Right atrium auricular region (tissue), 2 donors: ENCODE results near the gene LIF. TPM values are rescaled to one million over a fixed set of nuclear protein-coding genes. Genes with fewer than 3 reads are reported as not detected.

ENCODE experiments used
- DNase-seq: peaks from one replicate; pipeline ENCODE4 v3.0.0-alpha.2; 2019; ENCODE audit warnings: low spot score
- H3K27ac ChIP-seq, 2 donors: fragments of 200-600 bp; sonication (generic); 1 replicate in 1 of 2; 2 replicates in 1 of 2; pipeline ENCODE4 v1.5.1; 2016 to 2019
- H3K27me3 ChIP-seq, 2 donors: fragments of 200-600 bp; sonication (generic); one replicate each; pipeline versions ENCODE4 v1.5.1 to v1.6.0; 2017 to 2019
- H3K36me3 ChIP-seq: fragments of 200-600 bp; sonication (generic); one replicate; pipeline ENCODE4 v1.5.1; 2016
- H3K4me1 ChIP-seq, 2 donors: fragments of 200-600 bp; sonication (generic); one replicate each; pipeline versions ENCODE4 v1.5.1 to v1.6.0; 2017 to 2019
- H3K4me3 ChIP-seq, 2 donors: fragments of 200-600 bp; sonication (generic); 1 replicate in 1 of 2; 2 replicates in 1 of 2; pipeline ENCODE4 v1.5.1; 2017 to 2019; ENCODE audit warnings: mild to moderate bottlenecking in 1 of 2, moderate library complexity in 1 of 2
- H3K9me3 ChIP-seq, 2 donors: fragments of 200-600 bp; sonication (generic); one replicate each; pipeline ENCODE4 v1.5.1; 2019
- total RNA-seq, 2 donors: library from RNA; depleted of rRNA; stranded (reverse); fragments of >200 nt; gene quantifications; one replicate each; pipeline ENCODE4 v1.1.0, GENCODE V29; 2016
- TF ChIP-seq, protein P1 (sequence below), 2 donors: fragments of 200-600 bp; sonication (generic); IDR thresholded peaks; one replicate each; pipeline ENCODE4 v1.5.1; 2019; ENCODE audit warnings: antibody characterized with exemption in 2 of 2

The LIF gene
- total RNA-seq, 2 donors from 2014 or later, result 0.79 to 8.9 TPM

DNA sequence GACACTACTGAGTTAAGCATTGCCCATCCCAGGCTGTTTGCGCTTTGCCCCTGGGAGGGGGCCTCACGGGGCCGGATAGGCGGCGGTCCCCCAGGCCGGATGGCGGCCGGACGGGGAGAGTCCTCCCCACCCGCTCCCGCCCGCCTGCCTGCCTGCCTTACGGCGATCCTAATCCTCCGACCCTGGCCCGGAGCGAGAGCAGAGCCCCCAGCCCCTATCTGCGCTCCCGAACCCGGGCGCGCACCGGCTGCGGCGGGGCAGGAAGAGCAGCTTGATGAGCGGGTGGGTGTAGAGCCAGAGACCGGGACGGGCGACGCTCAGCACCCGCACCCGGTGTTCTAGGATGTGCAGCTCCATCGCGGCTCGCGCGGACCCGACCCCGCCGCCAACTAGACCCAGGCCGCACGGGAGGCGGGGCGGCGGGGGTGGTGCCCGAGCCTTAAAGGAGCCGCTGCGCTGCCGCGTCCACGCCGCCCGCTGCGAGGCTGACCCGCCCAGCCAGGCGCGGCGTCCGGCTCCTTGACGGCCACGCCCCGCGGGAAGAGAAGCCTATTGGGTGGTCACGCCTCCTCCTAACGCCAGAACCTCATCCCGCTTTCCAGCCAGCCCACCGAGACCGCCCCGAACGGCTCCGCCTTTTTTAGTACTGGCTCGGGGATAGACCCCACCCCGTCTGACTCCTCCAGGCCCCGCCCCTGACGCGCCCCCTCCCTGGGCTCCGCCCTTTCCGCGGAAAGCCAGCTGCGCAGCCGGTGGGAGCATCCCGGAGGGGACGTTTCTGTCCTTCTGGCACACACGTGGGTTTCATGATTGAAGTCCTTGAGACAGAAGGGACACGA, 42.8 kb upstream of the LIF start, which contains the start of gene CASTOR1:
CASTOR1 (minus strand) TSS at position 365 of the 839 bp plus-strand sequence; CDS start at position 357, 8 bp downstream.
- peaks cover 0 to 50% of the 10 kb centered on the region in 2 donors for H3K4me1 ChIP-seq
- DNase-seq, result peak; percentile 99

GRCh38 chr22:30288419-30289140, 42.0 kb upstream of the LIF start:
- no peak for DNase-seq
- Histone ChIP-seq H3K9me3 (no peaks in the 10 kb centered on the region), H3K27me3 (no peaks in the 10 kb centered on the region), H3K27ac (peak overlapping the region; percentile 93 to 95), H3K4me3 (peak overlapping the region; percentile 94 to 98), H3K36me3 (peaks cover 18% of the 10 kb centered on the region), H3K4me1 (peaks cover 0 to 50% of the 10 kb centered on the region in 2 donors)
- TF ChIP-seq, protein P1, sequence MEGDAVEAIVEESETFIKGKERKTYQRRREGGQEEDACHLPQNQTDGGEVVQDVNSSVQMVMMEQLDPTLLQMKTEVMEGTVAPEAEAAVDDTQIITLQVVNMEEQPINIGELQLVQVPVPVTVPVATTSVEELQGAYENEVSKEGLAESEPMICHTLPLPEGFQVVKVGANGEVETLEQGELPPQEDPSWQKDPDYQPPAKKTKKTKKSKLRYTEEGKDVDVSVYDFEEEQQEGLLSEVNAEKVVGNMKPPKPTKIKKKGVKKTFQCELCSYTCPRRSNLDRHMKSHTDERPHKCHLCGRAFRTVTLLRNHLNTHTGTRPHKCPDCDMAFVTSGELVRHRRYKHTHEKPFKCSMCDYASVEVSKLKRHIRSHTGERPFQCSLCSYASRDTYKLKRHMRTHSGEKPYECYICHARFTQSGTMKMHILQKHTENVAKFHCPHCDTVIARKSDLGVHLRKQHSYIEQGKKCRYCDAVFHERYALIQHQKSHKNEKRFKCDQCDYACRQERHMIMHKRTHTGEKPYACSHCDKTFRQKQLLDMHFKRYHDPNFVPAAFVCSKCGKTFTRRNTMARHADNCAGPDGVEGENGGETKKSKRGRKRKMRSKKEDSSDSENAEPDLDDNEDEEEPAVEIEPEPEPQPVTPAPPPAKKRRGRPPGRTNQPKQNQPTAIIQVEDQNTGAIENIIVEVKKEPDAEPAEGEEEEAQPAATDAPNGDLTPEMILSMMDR (IDR thresholded peaks at IDR 0.05), result no peak

More for the DNA sequence above, 42.8 kb upstream of the LIF start, which contains the start of gene CASTOR1:
- Histone ChIP-seq H3K27me3 (no peaks in the 10 kb centered on the region), H3K9me3 (no peaks in the 10 kb centered on the region), H3K36me3 (peaks cover 26% of the 10 kb centered on the region), H3K4me3 (peak within 1 kb of the TSS; percentile 94 to 98), H3K27ac (peak within 1 kb of the TSS; percentile 93 to 95)
- TF ChIP-seq, protein P1 (IDR thresholded peaks at IDR 0.05), result no peak

- H3K27me3 ChIP-seq, result no peaks in the 10 kb centered on the region
- H3K36me3 ChIP-seq, result peaks cover 11% of the 10 kb centered on the region
- H3K4me3 ChIP-seq, result peak overlapping the region; percentile 94 to 98
- peak; percentile 92 for DNase-seq
- peak overlapping the region; percentile 93 to 95 for H3K27ac ChIP-seq
- H3K9me3 ChIP-seq, result no peaks in the 10 kb centered on the region
- TF ChIP-seq, protein P1 (IDR thresholded peaks at IDR 0.05), result peak; percentile 44 to 80
- peaks cover 0 to 50% of the 10 kb centered on the region in 2 donors for H3K4me1 ChIP-seq
Measured at GRCh38 chr22:30287648-30288418, 41.3 kb upstream of the LIF start.

DNA sequence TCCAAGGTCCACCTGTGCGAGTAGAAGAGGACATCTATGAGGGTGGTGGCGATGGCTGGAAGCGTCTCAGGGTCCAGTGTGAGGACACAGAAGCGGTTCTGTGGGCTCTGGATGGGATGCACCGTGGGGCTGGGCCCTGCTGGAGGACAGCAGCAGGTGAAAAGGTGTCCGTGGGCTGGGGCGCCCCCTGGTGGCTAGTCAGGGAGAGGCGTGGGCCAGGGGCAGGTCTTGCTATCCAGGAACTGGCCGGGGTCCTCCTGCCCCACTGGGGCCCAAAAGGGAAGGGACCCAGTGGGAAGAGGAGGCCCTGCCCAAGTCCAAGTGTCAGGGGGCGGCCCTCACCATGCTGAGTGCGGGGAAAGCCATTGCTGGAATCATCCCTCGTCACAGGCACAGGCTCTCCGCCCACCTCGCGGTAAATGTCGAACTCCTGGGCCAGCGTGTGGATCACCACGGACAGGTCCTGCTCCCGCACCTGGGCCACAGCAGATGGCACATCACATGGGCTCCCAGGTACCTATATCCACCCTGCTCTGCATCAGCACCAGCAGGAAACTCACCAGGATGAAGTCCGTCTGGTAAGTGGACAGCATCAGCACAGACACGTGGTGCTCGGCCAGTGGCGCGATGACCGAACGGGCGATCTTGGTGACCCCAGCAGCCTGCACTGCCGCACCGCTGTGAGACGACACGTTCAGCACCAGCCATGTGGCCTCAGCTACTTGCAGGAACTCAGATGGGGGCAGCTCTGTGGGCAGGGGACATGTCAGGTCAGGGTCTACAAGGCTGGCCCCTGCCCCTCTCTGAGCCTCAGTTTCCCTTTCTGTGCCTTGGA, 40.5 kb upstream of the LIF start:
- TF ChIP-seq, protein P1 (IDR thresholded peaks at IDR 0.05), result peak; percentile 77 to 88
- Histone ChIP-seq H3K9me3 (no peaks in the 10 kb centered on the region), H3K36me3 (peaks cover 4% of the 10 kb centered on the region), H3K4me1 (peaks cover 0 to 43% of the 10 kb centered on the region in 2 donors), H3K27ac (no peak overlapping the region), H3K4me3 (no peak overlapping the region), H3K27me3 (no peaks in the 10 kb centered on the region)
- DNase-seq, result no peak

GRCh38 chr22:30286331-30286730, 39.8 kb upstream of the LIF start:
- Histone ChIP-seq H3K27me3 (no peaks in the 10 kb centered on the region), H3K9me3 (no peaks in the 10 kb centered on the region), H3K36me3 (no peaks in the 10 kb centered on the region), H3K27ac (no peak overlapping the region), H3K4me1 (peaks cover 0 to 36% of the 10 kb centered on the region in 2 donors), H3K4me3 (no peak overlapping the region)
- TF ChIP-seq, protein P1 (IDR thresholded peaks at IDR 0.05), result no peak
- no peak for DNase-seq
